H4 (cell line): Measurements from ENCODE around the gene RRM2. TPM values are rescaled to one million over a fixed set of nuclear protein-coding genes. Genes with fewer than 3 reads are reported as not detected.
"Not testable (repeated sequence)": the region's sequence is repeated elsewhere in the genome, so short reads cannot be mapped to it uniquely, and the experiment has no call there.

Source experiments
- DNase-seq: peaks from one replicate; pipeline ENCODE4 v3.0.0-alpha.2; 2015; ENCODE audit warnings: low spot score
- total RNA-seq: library from RNA; depleted of rRNA; stranded (reverse); fragments of >200 nt; shearing (Covaris generic); gene quantifications from 2 replicates; pipeline ENCODE4 v1.2.3, GENCODE V29; 2014

RRM2 gene
- total RNA-seq, 1 experiment from 2014 or later, result 68.5 TPM

GRCh38 chr2:10091182-10091888 is 31.2 kb upstream of the RRM2 start:
- DNase-seq, result no peak

- not testable (repeated sequence) for DNase-seq
These were observed 30.7 kb upstream of the RRM2 start for GRCh38 chr2:10091889-10092244.

DNA sequence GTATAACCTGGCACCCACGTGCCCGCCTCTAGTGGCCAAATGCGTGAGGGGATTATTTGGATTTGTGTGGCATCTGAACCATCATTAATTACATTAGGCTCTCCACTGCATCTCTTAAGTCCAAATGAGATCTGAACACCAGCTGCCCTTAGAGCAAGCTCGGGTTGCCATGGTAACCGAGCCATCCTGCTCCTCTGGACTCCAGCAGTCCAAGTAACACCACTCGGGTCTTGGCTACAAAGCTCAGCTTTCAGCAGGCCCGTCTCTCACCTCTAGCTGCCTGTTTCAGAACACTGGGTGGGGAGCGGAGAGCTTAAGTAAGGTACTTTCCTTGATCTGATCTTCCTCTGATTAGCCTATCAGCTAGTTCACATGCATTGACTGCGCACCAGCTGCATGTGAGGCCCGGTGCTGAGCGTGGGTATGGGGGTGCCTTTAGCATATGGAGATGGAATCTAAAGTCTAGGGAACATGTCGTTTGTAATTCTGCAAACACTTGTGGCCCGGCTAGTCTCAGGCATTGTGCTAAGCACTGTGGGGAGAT is 28.2 kb upstream of the RRM2 start:
- no peak for DNase-seq

DNA sequence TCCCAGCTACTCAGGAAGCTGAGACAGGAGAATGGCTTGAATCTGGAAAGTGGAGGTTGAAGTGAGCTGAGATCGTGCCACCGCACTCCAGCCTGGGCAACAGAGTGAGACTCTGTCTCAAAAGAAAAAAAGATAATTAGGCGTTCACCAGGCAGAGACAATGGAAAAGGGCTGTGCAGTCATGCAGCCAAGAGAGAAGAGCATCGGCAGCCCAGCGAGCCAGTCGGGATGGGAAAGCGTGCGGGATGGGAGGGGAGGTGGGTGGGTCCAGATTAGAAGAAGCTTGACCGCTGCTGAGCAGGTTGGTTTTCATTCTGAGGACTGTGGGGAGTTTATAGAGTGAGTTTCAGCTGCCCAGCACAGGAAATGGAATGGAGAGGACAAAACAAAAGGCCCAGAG is 27.4 kb upstream of the RRM2 start:
- no peak for DNase-seq

GRCh38 chr2:10096641-10097040 is 25.9 kb upstream of the RRM2 start:
- no peak for DNase-seq

- DNase-seq, result peak; percentile 31
These were observed 25.0 kb upstream of the RRM2 start for GRCh38 chr2:10097352-10098148.

DNA sequence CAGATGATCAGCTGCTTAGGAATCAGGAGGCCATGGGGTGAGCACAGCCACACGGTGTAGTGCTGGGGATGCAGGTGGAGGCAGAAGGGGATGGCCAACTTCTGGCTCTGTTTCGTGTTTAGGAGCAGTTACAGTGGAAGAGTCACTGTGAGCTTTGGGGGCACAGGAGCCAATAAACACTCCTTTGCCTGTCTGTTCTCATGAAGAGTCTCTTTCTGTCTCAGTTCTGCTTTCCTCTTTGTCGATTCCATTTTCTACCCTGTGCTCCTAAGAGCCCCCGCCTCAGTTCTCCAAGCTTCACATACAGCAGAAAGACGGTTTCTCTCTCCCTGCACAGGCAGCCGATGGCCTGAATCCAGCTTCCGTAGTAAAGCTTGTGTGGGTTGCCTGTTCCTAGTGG is 21.0 kb upstream of the RRM2 start:
- no peak for DNase-seq

DNA sequence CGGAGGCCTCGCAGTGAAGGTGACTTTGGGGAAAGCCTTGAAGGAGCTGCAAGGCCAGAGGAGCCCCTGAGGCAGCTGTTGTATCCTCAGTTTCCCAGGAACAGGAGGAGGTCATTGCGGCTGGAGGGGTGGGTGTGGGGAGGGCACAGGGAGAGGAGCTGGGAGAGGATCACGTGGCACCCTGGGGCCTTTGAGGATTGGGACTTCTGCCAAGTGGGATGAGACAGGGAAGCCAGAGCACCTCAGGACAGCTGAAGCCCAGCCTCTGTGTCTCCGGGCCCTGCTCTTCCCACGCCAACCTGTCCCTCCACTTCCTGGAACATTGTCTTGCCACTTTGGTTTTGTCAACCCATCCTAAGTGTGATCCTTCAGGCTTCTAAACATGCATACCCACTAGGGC is 19.4 kb upstream of the RRM2 start:
- DNase-seq, result no peak

- DNase-seq, result not testable (repeated sequence)
These were observed 17.6 kb upstream of the RRM2 start for GRCh38 chr2:10104906-10105305.

DNA sequence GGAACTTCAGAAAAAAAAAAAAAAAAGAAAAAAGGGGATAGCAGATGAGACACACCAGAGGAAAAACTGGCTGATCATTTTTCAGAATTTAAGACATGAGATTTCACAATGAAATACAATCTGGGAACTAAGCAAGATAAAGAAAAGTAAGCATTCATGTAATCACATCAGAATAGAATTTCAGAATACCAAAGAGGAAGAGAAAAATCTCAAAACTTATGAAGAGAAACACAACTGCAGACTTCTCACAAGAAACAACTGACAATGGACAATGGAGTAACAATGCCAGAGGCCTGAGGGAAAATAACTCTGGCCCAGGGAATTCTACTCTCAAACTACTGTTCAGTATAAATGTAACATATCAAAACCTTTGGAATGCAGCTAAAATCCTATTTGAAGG is 13.2 kb upstream of the RRM2 start:
- no peak for DNase-seq

GRCh38 chr2:10119027-10119325 is 3.6 kb upstream of the RRM2 start:
- no peak for DNase-seq

DNA sequence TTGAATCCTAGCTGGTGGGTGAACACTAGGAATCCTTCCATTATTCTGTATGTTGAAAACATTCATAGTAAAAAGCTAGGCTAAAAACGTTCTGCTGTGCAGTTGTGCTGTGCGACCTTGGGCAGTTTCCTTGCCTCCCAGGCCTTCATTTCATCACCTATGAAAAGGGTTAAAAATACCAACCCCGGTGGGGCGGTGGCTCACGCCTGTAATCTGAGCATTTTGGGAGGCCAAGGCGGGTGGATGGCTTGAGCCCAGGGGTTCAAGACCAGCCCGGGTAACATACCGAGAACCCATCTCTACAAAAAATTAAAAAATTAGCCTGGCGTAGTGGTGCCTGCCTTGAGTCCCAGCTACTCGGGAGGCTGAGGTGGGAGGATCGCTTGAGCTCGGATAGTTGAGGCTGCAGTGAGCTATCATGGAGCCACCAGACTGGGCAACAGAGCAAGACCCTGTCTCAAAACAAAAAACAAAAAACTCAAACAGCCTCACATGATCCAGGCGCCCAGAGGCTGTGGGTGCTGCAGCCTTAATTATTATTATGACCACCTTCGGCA is 2.9 kb upstream of the RRM2 start:
- DNase-seq, result no peak

- DNase-seq, result peak; percentile 90
These were observed 2.2 kb upstream of the RRM2 start for GRCh38 chr2:10120158-10120876.

GRCh38 chr2:10120877-10121574 is 1.5 kb upstream of the RRM2 start:
- peak; percentile 19 for DNase-seq

GRCh38 chr2:10123281-10123680 is 742 bp downstream of the RRM2 start:
- DNase-seq, result no peak

GRCh38 chr2:10124538-10125045 is 2.1 kb downstream of the RRM2 start:
- DNase-seq, result peak; percentile 44

GRCh38 chr2:10125842-10126631 is 3.5 kb downstream of the RRM2 start:
- no peak for DNase-seq

DNA sequence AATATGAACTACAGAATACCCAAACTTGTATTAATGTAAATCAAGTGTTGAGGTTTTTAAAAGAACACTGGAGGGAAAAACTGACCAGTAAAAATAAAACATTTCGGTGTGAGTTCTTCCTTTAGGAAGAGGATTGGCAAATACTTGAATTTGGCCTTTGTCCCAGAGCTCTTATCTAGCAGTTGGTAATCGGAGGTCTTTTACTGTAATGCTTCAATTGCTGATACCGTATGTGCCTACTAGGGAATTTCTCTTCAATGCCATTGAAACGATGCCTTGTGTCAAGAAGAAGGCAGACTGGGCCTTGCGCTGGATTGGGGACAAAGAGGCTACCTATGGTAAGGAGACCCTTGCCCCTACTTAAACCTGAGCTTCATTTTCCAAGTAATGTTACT is 4.1 kb downstream of the RRM2 start:
- DNase-seq, result no peak

- DNase-seq, result no peak
These were observed 5.9 kb downstream of the RRM2 start for GRCh38 chr2:10128420-10128819.

GRCh38 chr2:10129490-10129889 is 7.0 kb downstream of the RRM2 start:
- no peak for DNase-seq
